SK-N-SH (cell line): ENCODE data around the gene KRT13. TPM values are rescaled to one million over a fixed set of nuclear protein-coding genes. Genes with fewer than 3 reads are reported as not detected.

Source experiments
- CTCF ChIA-PET: fragments of 300-600, 350-600 bp; formaldehyde crosslinking; extraction: SDS; loops from one replicate; lab custom pipeline; 2021; lab: Yijun Ruan, JAX
- POLR2A ChIA-PET: fragments of 350-600 bp; sonication (Branson Sonifier 250); formaldehyde crosslinking; extraction: SDS; loops from one replicate; lab custom pipeline; 2020; ENCODE audit warnings: antibody characterized with exemption, inconsistent platforms; lab: Yijun Ruan, JAX
- DNase-seq: peaks from one replicate; pipeline ENCODE4 v3.0.0; 2012
- H2AFZ ChIP-seq: fragments of 200-600 bp; sonication (generic); 2 replicates; pipeline ENCODE4 v1.8.1; 2016; ENCODE audit warnings: antibody characterized with exemption, mild to moderate bottlenecking, low read depth
- H3F3A ChIP-seq: fragments of 200-600 bp; sonication (generic); replicated peaks from 2 replicates; pipeline ENCODE3; 2016; ENCODE audit warnings: antibody characterized with exemption, mild to moderate bottlenecking; ENCODE audit not compliant: insufficient read depth
- H3K27ac ChIP-seq, 2 experiments: fragments of 200-500 bp in 1 of 2; fragments of 200-600 bp in 1 of 2; sonication (Bioruptor generic) in 1 of 2; sonication (generic), shearing (Covaris generic) in 1 of 2; 2 replicates each; pipeline versions ENCODE4 v1.5.1 to v1.6.1; 2014 to 2016; ENCODE audit warnings: low read depth in 2 of 2, inconsistent platforms in 1 of 2, low read length in 1 of 2, mild to moderate bottlenecking in 1 of 2, mixed read lengths in 1 of 2
- H3K27me3 ChIP-seq: fragments of 200-600 bp; sonication (generic), shearing (Covaris generic); 2 replicates; pipeline ENCODE4 v1.6.1; 2016; ENCODE audit warnings: mixed run types; ENCODE audit not compliant: insufficient read depth
- H3K36me3 ChIP-seq, 2 experiments: fragments of 200-500 bp in 1 of 2; fragments of 200-600 bp in 1 of 2; sonication (Bioruptor generic) in 1 of 2; sonication (generic) in 1 of 2; replicated peaks in 1 of 2; 2 replicates each; pipeline versions ENCODE3 to v1.5.1; 2014 to 2016; ENCODE audit warnings: low read length in 1 of 2, mild to moderate bottlenecking in 1 of 2; ENCODE audit not compliant: insufficient read depth in 2 of 2, control insufficient read depth in 1 of 2
- H3K4me1 ChIP-seq, 2 experiments: fragments of 200-500 bp in 1 of 2; fragments of 200-600 bp in 1 of 2; sonication (Bioruptor generic) in 1 of 2; sonication (generic), shearing (Covaris generic) in 1 of 2; 2 replicates each; pipeline versions ENCODE4 v1.5.1 to v1.6.1; 2014 to 2016; ENCODE audit warnings: low read depth in 1 of 2, low read length in 1 of 2, mixed run types in 1 of 2; ENCODE audit not compliant: insufficient read depth in 2 of 2, control insufficient read depth in 1 of 2
- H3K4me2 ChIP-seq: fragments of 200-600 bp; sonication (generic), shearing (Covaris generic); 2 replicates; pipeline ENCODE4 v1.6.1; 2017; ENCODE audit warnings: mixed run types
- H3K4me3 ChIP-seq, 2 experiments: fragments of 200-500 bp in 1 of 2; fragments of 200-600 bp in 1 of 2; sonication (Bioruptor generic) in 1 of 2; sonication (generic), shearing (Covaris generic) in 1 of 2; 2 replicates each; pipeline versions ENCODE4 v1.5.1 to v1.8.1; 2014 to 2016; ENCODE audit warnings: low read depth in 2 of 2, inconsistent platforms in 1 of 2, low read length in 1 of 2, mild to moderate bottlenecking in 1 of 2, mixed read lengths in 1 of 2, moderate library complexity in 1 of 2
- H3K79me2 ChIP-seq: fragments of 200-600 bp; sonication (generic); 2 replicates; pipeline ENCODE4 v1.8.1; 2017; ENCODE audit warnings: mild to moderate bottlenecking; ENCODE audit not compliant: insufficient read depth
- H3K9ac ChIP-seq: fragments of 200-600 bp; sonication (generic); 2 replicates; pipeline ENCODE4 v1.6.1; 2017; ENCODE audit warnings: mixed run types
- H3K9me2 ChIP-seq: fragments of 200-600 bp; sonication (generic); 2 replicates; pipeline ENCODE4 v1.6.1; 2017; ENCODE audit warnings: mixed run types
- H3K9me3 ChIP-seq: fragments of 200-600 bp; sonication (generic); 2 replicates; pipeline ENCODE4 v1.6.1; 2017; ENCODE audit warnings: mixed run types, mild to moderate bottlenecking, moderate library complexity
- H4K20me1 ChIP-seq: fragments of 200-600 bp; sonication (generic); 2 replicates; pipeline ENCODE4 v1.6.1; 2017; ENCODE audit warnings: mild to moderate bottlenecking, mixed run types; ENCODE audit not compliant: insufficient read depth
- CTCF ChIP-seq: fragments of 200-600 bp; sonication (generic); IDR thresholded peaks from 2 replicates; pipeline ENCODE4 v1.6.1; 2017; ENCODE audit warnings: antibody characterized with exemption, mild to moderate bottlenecking, moderate library complexity
- ELF1 ChIP-seq: IDR thresholded peaks from 2 replicates; pipeline ENCODE4 v1.4.0; 2012
- EP300 ChIP-seq, 2 experiments: IDR thresholded peaks; 2 replicates each; pipeline versions ENCODE4 v1.4.0 to v1.6.1; 2012; ENCODE audit warnings: borderline replicate concordance in 1 of 2, low read depth in 1 of 2, low read length in 1 of 2
- JUND ChIP-seq: IDR thresholded peaks from 2 replicates; pipeline ENCODE4 v1.4.0; 2012
- PBX3 ChIP-seq: IDR thresholded peaks from 2 replicates; pipeline ENCODE4; 2012
- POLR2AphosphoS5 ChIP-seq: IDR thresholded peaks from 2 replicates; pipeline ENCODE4 v1.6.1; 2012; ENCODE audit warnings: low read depth, low read length
- RCOR1 ChIP-seq: fragments of 150-350 bp; IDR thresholded peaks from 2 replicates; pipeline ENCODE4 v1.6.1; 2017; ENCODE audit warnings: antibody characterized with exemption, low read length
- REST ChIP-seq: IDR thresholded peaks from 2 replicates; pipeline ENCODE4 v1.6.1; 2012; ENCODE audit warnings: mild to moderate bottlenecking, low read depth, low read length, moderate library complexity
- RXRA ChIP-seq: IDR thresholded peaks from 2 replicates; pipeline ENCODE4 v1.4.0; 2012; ENCODE audit warnings: low read depth, mild to moderate bottlenecking, borderline replicate concordance
- SIN3A ChIP-seq: IDR thresholded peaks from 2 replicates; pipeline ENCODE4 v1.6.1; 2012; ENCODE audit warnings: low read depth, mild to moderate bottlenecking, low read length, moderate library complexity, borderline replicate concordance
- SMC3 ChIP-seq: IDR thresholded peaks from 2 replicates; pipeline ENCODE4 v1.6.1; 2012; ENCODE audit warnings: low read depth, low read length, improper control_type of control experiment
- TAF1 ChIP-seq: IDR thresholded peaks from 2 replicates; pipeline ENCODE4 v1.6.1; 2012; ENCODE audit warnings: low read depth, mild to moderate bottlenecking, low read length, moderate library complexity, borderline replicate concordance
- TEAD4 ChIP-seq: IDR thresholded peaks from 2 replicates; pipeline ENCODE4 v1.4.0; 2012; ENCODE audit warnings: mild to moderate bottlenecking, borderline replicate concordance; ENCODE audit not compliant: insufficient read depth
- USF2 ChIP-seq: fragments of 150-350 bp; IDR thresholded peaks from 2 replicates; pipeline ENCODE4 v1.6.1; 2017; ENCODE audit warnings: antibody characterized with exemption, low read length, low read depth, borderline replicate concordance
- ZBTB33 ChIP-seq: IDR thresholded peaks from 2 replicates; pipeline ENCODE4 v1.4.0; 2012; ENCODE audit warnings: low read depth, borderline replicate concordance
- WGBS: methylation state at CpG from one replicate; pipeline ENCODE4 v1.1.6; 2017; ENCODE audit warnings: low lambda C conversion rate; 5-methylcytosine and 5-hydroxymethylcytosine counted together
- polyA plus RNA-seq, 3 experiments: library from polyadenylated mRNA; depleted of rRNA; stranded (reverse); fragments of >200 nt; gene quantifications; 2 replicates each; pipeline ENCODE4 v1.2.3, GENCODE V29; 2012

Gene KRT13
- polyA plus RNA-seq, 1 of the 3 experiments (the other 2 are of a cell fraction) = 0.39 TPM

GRCh38 chr17:41503202-41503601 lies 2.2 kb downstream of the KRT13 start:
- Histone ChIP-seq H3K9me2 (no peaks in the 10 kb centered on the region), H3K27me3 (no peaks in the 10 kb centered on the region), H3K9me3 (no peaks in the 10 kb centered on the region), H2AFZ (no peak overlapping the region), H3K4me3 (no peak overlapping the region), H3K4me1 (peaks cover 7 to 14% of the 10 kb centered on the region in 2 experiments; a peak in 3 of 4 replicates), H3K4me2 (no peak overlapping the region), H4K20me1 (no peaks in the 10 kb centered on the region), H3K9ac (no peak overlapping the region), H3K79me2 (no peaks in the 10 kb centered on the region), H3K36me3 (no peaks in the 10 kb centered on the region), H3F3A (peaks cover 4% of the 10 kb centered on the region), H3K27ac (no peak overlapping the region)
- DNase-seq = no peak
- TF ChIP-seq REST = no peak
- no peak for TF ChIP-seq POLR2AphosphoS5
- no peak for TF ChIP-seq ZBTB33
- TF ChIP-seq TEAD4 = no peak
- TF ChIP-seq CTCF = no peak
- TF ChIP-seq USF2 = no peak
- TF ChIP-seq EP300 (IDR thresholded peaks at IDR 0.05; ENCODE audit: borderline replicate concordance in 1 of 2, low read depth in 1 of 2, low read length in 1 of 2) = no peak
- no peak for TF ChIP-seq JUND
- TF ChIP-seq SIN3A = no peak
- no peak for TF ChIP-seq ELF1
- TF ChIP-seq RXRA = no peak
- TF ChIP-seq SMC3 = no peak
- TF ChIP-seq RCOR1 = no peak
- no peak for TF ChIP-seq PBX3
- no peak for TF ChIP-seq TAF1
- ChIA-PET CTCF (interaction anchor here (1.1 to 2.1 kb wide), 3 partner anchors 13 to 46 kb away, joined by 3 to 9 read pairs (median 3); no protein-coding TSS in a partner anchor), POLR2A (interaction anchor here (1.1 to 1.2 kb wide), 2 partner anchors 17 to 46 kb away, joined by 3 read pairs; no protein-coding TSS in a partner anchor)
- WGBS = 96% methylated on average over 9 of the region's 9 CpGs
